Astrocyte (in vitro differentiated cells and primary cell): ENCODE results near the gene EME1.

Experiments used
- CTCF ChIP-seq: IDR thresholded peaks from 2 replicates; pipeline ENCODE4 v1.5.1; 2011; ENCODE audit warnings: low read depth, mild to moderate bottlenecking, inconsistent platforms, low read length, moderate library complexity; ENCODE audit not compliant: insufficient read depth
- EZH2 ChIP-seq: IDR thresholded peaks from 2 replicates; pipeline ENCODE4 v1.6.1; 2012; ENCODE audit warnings: mild to moderate bottlenecking, low read length, inconsistent platforms; ENCODE audit not compliant: insufficient read depth

DNA sequence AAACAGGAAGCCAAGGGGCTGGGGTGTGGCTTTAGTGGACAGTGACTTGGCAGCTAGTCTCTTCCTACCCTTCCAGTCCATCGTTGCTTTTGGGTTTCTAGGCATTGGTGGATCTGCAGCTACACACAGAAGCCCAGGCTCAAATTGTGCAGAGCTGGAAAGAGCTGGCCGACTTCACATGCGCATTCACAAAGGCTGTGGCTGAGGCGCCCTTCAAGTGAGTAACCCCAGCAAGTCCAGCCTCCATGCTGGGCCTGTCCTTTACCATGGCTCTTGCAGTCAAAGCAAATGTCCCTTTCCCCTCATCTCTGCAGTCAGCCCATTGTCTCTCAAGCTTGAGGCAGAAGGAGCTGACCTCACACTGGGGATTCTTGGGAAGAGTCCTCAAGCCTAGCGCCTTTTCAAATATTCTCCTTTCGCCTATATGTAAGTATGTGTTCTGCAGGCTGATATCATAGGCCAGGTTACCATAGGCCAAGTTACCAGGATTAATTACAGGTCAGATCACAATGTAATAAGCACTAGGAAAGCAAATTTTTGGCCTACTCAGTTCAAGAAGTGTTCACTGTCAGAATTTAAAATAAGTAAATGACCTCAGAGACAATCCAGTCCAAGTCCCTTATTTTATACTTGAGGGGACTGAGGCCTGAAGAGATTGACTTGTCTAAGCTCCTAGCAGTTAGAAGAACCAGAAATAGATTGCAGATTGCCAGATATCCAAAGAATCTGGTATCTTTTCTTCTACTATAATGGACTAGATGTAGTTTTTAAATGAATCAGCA, 6.5 kb downstream of the EME1 start:
- TF ChIP-seq CTCF (no peak), EZH2 (no peak)
